Ishikawa (cell line): ENCODE results near the gene CCSER1.

Source experiments
- CEBPB ChIP-seq: IDR thresholded peaks from 2 replicates; pipeline ENCODE4 v1.6.1; 2012
- CREB1 ChIP-seq: IDR thresholded peaks from 2 replicates; pipeline ENCODE4 v1.6.1; 2012; ENCODE audit warnings: low read depth
- EGR1 ChIP-seq: IDR thresholded peaks from 2 replicates; pipeline ENCODE4 v1.6.1; 2012
- EP300 ChIP-seq: IDR thresholded peaks from 2 replicates; pipeline ENCODE4 v1.6.1; 2012; ENCODE audit warnings: borderline replicate concordance
- FOXM1 ChIP-seq: IDR thresholded peaks from 2 replicates; pipeline ENCODE4 v1.6.1; 2012; ENCODE audit warnings: low read depth, borderline replicate concordance
- MAX ChIP-seq: IDR thresholded peaks from 2 replicates; pipeline ENCODE4 v1.6.1; 2012
- NFIC ChIP-seq: IDR thresholded peaks from 2 replicates; pipeline ENCODE4 v1.6.1; 2012
- RAD21 ChIP-seq: IDR thresholded peaks from 2 replicates; pipeline ENCODE4 v1.6.1; 2012; ENCODE audit warnings: low read depth
- TAF1 ChIP-seq: IDR thresholded peaks from 2 replicates; pipeline ENCODE4 v1.6.1; 2012; ENCODE audit warnings: low read depth, mild to moderate bottlenecking
- TCF12 ChIP-seq: IDR thresholded peaks from 2 replicates; pipeline ENCODE4 v1.6.1; 2012; ENCODE audit warnings: low read depth
- TEAD4 ChIP-seq: IDR thresholded peaks from 2 replicates; pipeline ENCODE4 v1.6.1; 2012
- USF1 ChIP-seq: IDR thresholded peaks from 2 replicates; pipeline ENCODE4 v1.6.1; 2012
- YY1 ChIP-seq: IDR thresholded peaks from 2 replicates; pipeline ENCODE4 v1.6.1; 2012; ENCODE audit warnings: low read depth
- ZBTB7A ChIP-seq: IDR thresholded peaks from 2 replicates; pipeline ENCODE4 v1.6.1; 2012; ENCODE audit warnings: low read depth
- TF ChIP-seq, protein P1 (sequence below): IDR thresholded peaks from 2 replicates; pipeline ENCODE4 v1.6.1; 2012; ENCODE audit warnings: low read depth, mild to moderate bottlenecking

CCSER1 gene

DNA sequence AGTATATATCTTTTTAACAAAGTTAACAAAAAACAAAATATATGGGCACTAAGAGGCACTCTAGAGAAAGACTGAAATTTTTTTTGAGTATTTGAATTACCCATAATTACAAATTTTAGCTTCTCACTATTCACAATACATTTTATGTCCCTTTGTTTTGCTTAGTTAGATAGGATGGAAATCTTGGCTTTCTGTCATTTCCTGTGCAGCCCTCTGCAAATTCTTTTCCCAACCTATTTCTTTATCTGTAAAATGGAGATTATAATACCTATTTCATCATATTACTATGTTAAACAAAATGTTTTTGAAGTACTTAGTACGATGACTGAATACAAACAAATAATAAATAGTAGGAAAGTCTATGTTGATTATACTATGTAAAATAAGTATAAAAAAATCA, 710.0 kb downstream of the CCSER1 start:
- TF ChIP-seq TAF1 (no peak), EP300 (no peak), RAD21 (no peak), TCF12 (no peak), FOXM1 (no peak), ZBTB7A (no peak), MAX (no peak), TEAD4 (no peak), CREB1 (no peak)
- TF ChIP-seq, protein P1, sequence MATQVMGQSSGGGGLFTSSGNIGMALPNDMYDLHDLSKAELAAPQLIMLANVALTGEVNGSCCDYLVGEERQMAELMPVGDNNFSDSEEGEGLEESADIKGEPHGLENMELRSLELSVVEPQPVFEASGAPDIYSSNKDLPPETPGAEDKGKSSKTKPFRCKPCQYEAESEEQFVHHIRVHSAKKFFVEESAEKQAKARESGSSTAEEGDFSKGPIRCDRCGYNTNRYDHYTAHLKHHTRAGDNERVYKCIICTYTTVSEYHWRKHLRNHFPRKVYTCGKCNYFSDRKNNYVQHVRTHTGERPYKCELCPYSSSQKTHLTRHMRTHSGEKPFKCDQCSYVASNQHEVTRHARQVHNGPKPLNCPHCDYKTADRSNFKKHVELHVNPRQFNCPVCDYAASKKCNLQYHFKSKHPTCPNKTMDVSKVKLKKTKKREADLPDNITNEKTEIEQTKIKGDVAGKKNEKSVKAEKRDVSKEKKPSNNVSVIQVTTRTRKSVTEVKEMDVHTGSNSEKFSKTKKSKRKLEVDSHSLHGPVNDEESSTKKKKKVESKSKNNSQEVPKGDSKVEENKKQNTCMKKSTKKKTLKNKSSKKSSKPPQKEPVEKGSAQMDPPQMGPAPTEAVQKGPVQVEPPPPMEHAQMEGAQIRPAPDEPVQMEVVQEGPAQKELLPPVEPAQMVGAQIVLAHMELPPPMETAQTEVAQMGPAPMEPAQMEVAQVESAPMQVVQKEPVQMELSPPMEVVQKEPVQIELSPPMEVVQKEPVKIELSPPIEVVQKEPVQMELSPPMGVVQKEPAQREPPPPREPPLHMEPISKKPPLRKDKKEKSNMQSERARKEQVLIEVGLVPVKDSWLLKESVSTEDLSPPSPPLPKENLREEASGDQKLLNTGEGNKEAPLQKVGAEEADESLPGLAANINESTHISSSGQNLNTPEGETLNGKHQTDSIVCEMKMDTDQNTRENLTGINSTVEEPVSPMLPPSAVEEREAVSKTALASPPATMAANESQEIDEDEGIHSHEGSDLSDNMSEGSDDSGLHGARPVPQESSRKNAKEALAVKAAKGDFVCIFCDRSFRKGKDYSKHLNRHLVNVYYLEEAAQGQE: no peak

GRCh38 chr4:90840291-90840690, 713.1 kb downstream of the CCSER1 start:
- TF ChIP-seq FOXM1: no peak
- TF ChIP-seq USF1: no peak
- no peak for TF ChIP-seq EGR1
- TF ChIP-seq TCF12: no peak
- TF ChIP-seq, protein P1: no peak
- no peak for TF ChIP-seq CREB1
- no peak for TF ChIP-seq CEBPB
- TF ChIP-seq ZBTB7A: no peak
- TF ChIP-seq NFIC: no peak
- TF ChIP-seq TEAD4: no peak
- no peak for TF ChIP-seq YY1
- TF ChIP-seq MAX: no peak
- no peak for TF ChIP-seq EP300

GRCh38 chr4:90840828-90841227, 713.6 kb downstream of the CCSER1 start:
- TF ChIP-seq NFIC (no peak), MAX (no peak), EGR1 (no peak), TAF1 (no peak), YY1 (no peak), EP300 (no peak), FOXM1 (no peak), TCF12 (no peak)

DNA sequence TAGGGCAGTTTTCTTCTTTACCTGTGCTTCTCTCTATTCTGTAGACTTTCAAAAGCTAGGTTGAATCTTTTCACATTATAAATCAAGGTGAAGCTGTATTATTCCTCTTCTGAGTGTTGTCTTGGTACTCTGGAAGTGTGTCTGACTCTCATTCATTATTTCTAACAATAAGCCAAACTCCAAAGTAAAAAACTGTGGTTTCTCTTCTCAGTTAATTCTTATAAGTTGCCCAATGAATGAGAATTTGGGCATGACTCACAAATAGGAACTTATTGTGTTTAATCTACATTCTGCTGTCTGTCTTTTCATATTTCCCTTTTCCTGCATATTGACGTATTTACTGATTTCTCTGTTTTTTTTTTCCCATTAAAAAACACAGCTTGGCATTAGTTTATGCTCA, 714.5 kb downstream of the CCSER1 start:
- TF ChIP-seq RAD21 (no peak), ZBTB7A (no peak), EGR1 (no peak), YY1 (no peak), CEBPB (no peak), MAX (no peak), TAF1 (no peak), FOXM1 (no peak), TEAD4 (no peak), NFIC (no peak), EP300 (no peak), CREB1 (no peak)
- TF ChIP-seq, protein P1: no peak
